Activated CD8-positive, alpha-beta memory T cell treated with anti-CD3 and anti-CD28 coated beads, Interleukin-2, amount 50 U/mL, for 1 hour (primary cell): Measurements from ENCODE around the gene APBA2.

ENCODE experiments used
- DNase-seq: peaks from one replicate; pipeline ENCODE4 v3.0.0-alpha.2; 2020; ENCODE audit errors: extremely low read depth

APBA2 gene

DNA sequence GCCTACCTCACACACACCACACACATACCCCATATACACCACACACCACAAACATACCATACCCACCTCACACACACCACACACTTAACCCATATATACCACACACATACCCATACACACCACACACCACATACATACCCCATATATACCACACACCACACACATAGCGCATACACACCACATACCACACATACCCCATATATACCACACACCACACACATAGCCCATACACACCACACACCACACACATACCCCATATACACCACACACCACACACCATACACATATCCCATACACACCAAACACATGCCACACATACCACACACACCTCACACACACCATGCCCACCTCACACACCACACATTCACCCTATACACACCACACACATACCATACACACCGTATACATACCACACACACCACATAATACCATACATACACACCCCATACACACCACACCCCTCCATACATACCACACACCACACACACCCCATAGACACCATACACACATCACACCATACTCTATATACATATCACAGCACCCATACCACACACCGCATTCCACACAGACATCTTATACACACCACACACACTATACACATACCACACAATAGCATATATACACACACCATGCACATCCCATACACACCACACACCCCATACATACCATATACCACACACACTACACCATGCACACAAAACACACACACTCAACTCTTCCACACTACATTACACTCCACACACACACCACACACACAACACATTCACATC is 29.5 kb downstream of the APBA2 start:
- no peak for DNase-seq

GRCh38 chr15:28915935-28916334 is 30.2 kb downstream of the APBA2 start:
- DNase-seq = no peak

GRCh38 chr15:28917791-28918140 is 32.0 kb downstream of the APBA2 start:
- DNase-seq = no peak

DNA sequence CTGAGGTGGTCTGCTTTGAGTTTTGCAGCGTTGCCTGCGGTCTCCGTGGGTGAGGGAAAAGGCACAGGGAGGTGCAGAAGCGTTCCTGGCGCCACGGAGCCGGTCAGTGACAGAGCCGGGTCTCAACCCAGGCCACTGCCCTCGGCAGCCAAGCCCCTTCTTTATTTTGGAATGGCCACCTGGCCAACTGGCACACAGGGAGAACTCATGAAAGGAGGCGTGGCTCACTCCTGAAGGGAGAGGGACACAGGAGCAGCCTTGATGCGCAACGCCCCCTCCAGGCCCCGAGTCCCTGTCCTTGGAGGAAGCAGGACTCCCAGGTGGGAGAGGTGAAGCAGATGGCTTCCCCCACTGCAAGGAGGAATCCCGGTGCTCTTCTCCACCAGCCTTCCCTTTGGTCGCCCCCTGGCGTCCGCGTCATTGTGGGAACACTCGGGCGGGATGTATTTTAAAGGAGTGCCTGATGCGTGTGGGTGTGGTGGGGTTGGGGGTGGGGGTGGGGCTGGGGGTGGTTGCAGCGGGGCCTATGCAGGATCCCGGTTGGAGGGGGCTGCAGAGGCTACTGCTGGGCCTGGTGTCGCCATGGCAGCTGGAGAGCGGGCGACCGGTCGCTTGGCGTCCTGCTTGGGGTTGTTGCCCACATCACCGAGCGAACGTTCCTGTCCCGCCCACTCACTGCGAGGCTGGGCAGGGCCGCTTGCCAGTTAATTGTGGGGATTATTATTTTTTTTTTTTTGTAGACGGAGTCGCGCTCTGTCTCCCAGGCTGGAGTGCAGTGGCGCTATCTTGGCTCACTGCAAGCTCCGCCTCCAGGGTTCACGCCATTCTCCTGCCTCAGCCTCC is 32.6 kb downstream of the APBA2 start:
- DNase-seq = no peak

- DNase-seq = no peak
These were observed 33.4 kb downstream of the APBA2 start for GRCh38 chr15:28919201-28919635.

- no peak for DNase-seq
These were observed 34.2 kb downstream of the APBA2 start for GRCh38 chr15:28919679-28920655.

DNA sequence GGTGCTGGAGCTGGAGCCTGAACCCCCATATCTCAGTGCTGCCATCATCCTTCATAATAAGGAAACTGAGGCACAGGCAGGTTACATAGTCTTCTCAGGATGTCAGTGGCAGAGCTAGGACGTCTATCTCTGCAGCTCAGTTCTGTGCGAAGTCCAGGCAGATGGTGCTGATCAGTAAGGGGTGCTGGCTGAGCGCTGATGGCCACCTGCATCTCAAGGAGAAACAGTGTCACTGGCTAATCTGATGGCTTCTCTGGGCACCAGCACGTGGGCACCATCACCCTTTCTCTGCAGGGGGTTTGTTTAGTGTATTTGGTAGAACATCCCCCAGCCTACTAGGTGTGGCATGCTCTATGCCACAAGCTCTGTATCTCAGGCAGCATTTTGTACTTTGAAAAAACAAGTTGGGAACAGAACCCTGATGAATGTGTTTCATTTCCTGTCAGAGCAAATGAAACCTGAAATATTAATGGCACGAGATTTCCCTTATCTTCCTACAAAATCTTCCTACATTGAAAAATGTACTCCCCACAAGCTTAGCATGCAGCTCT is 35.1 kb downstream of the APBA2 start:
- no peak for DNase-seq

DNA sequence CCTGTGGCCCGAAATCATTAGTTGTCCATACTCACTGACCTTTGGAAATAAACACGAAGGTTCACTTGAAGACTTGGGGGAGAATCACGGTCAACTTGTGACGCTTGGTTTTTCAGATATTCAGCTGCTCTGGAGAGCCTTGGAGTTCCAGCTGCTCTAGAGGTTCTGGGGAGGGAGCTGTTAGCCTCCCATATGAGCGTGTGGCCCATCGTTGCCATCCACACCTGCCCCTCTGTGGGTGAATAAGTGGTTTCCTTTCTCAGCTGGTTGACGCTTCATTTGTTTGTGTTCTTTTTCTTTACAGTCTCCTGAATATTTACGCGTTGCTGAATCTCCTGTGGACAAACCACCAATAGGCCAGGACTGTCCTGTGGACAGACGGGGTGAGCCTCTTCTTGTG is 35.6 kb downstream of the APBA2 start:
- no peak for DNase-seq

DNA sequence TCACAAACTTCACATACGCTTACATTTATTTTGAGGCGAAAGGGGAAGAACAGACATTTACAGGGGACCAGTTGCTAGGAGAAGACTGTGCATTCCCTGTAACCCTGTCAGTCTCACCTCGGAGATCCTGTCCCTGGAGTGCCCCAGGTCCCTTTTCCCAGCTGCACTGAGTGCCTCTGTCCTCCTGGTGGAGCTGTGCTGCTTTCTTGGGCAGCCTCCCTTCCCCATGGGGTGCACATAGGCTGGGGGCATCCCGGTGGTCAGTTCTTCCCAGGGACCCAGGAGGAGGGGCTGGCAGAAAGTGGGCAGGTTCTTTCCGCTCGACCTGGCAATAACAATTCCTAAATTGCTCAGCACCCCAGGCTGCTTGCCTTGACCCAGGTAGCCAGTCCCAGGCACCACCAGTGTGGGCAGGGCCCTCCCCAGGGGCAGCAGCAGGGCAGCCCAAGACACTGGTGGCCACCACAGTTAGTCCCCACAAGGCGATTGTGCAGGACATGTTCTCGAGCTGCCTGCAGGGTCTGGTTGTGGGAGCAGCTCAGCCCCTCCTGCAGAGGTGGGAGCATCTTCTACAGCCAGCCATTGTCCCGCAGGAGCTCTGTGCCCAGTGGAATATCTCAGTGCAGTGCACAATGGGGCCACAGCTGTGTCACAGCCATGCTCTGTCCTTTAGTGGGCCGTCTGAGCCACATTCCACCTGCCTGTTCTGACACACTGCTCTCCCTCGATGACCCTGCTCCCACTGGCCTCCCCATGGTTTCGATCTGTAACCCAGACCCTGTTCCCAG is 36.3 kb downstream of the APBA2 start:
- DNase-seq = no peak

- no peak for DNase-seq
These were observed 36.9 kb downstream of the APBA2 start for GRCh38 chr15:28922707-28923012.

DNA sequence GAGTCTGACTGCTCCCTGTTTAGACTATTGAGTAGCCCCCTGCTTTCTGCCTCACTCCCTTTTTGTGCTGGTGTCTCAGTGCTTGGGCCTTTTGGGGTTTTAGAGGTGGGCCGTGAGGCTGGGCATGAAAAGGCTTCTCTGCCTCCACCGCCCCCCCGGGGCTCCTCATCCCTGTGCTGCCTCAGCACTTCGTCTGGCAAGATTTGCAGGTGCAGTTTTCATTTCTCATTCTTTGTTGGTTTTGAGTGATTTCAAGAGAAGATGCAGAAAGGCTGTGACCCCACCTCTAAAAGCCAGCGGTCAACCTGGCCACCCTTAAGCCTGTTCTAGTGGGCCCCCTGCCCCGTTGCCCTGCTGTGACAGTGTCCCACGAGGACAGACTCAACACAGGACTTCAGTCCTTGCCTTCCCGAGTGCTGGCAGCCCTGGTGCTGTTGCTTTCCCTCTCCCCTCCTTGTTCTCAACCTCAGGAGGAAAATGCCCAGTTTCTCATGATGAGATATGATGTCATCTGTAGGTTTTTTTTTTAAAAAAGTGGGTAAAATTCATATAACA is 38.0 kb downstream of the APBA2 start:
- DNase-seq = no peak

DNA sequence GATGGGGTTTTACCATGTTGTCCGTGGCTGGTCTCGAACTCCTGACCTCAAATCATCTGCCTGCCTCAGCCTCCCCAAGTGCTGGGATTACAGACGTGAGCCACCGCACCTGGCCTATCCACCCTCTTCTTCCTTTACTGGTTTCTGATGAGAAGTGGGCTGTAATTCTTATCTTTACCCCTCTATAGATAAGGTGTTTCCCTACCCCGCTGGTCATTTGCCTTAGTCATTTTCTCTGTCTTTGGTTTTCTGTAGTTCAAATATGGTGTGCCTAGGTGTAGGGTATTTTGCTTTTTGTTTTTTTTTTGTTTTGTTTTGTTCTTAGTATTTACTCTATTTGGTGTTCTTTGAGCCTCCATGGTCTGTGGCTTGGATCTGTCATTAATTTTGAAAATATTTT is 41.3 kb downstream of the APBA2 start:
- DNase-seq = no peak

GRCh38 chr15:28929200-28929599 is 43.4 kb downstream of the APBA2 start:
- DNase-seq = no peak

GRCh38 chr15:28930011-28930410 is 44.2 kb downstream of the APBA2 start:
- DNase-seq = no peak

DNA sequence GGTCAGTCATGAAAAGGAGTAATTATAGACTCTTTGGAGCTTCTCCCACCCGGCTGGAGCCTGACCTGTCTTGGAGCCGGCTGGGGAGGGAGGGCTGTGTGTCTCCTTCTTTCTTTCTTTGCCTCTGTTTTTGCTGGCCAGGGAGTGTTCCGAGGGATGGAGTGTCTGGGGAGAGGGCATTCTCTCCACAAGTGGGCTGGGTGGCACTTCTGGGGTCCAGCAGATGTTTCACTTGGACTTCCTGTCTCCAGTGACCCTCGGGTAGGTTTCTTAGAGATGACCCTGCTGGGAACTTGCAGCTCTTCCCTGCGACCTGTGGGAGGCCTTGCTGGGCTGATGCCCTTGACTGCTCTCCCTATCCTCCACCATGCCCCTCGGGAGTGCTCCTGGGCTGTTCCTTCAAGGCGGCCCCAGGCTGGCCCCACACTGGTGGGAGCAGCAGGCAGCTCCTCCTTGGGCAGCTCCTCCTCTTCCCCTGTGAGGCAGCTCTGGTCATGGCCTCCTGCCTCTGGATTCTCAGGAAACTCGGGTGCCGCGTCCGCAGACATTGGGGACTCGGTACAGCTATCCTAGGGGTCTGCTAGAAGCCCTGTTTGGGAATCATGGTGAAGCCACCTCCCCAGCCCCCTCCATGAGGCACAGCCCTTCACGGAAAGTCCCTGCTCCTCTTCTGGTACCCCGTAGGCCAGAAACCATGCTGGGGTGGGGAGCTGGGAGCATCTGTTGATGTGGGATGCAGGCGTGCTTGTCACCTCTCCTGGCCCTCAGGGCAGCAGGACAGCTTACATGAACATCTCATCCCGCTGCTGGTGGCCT is 44.9 kb downstream of the APBA2 start:
- DNase-seq = no peak

DNA sequence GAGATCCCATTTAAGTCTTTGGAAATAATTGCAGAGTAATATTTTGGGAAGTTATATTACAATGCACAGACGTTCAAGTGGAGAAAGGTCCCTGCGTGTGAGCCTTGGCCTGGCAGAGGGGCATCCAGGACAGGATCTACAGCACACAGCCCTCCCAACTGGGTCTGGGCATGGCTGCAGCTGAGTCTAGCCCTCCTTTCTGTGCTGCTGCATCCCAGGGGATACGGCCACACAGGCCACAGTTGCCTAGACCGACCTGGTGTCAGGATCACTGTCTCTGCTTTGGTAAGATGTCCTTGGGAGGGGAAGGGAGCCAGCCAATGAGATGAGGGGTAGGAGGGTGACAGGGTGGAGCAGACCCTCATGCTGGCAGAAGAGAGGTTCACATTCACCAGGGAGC is 46.1 kb downstream of the APBA2 start:
- no peak for DNase-seq

GRCh38 chr15:28932361-28932760 is 46.6 kb downstream of the APBA2 start:
- no peak for DNase-seq

DNA sequence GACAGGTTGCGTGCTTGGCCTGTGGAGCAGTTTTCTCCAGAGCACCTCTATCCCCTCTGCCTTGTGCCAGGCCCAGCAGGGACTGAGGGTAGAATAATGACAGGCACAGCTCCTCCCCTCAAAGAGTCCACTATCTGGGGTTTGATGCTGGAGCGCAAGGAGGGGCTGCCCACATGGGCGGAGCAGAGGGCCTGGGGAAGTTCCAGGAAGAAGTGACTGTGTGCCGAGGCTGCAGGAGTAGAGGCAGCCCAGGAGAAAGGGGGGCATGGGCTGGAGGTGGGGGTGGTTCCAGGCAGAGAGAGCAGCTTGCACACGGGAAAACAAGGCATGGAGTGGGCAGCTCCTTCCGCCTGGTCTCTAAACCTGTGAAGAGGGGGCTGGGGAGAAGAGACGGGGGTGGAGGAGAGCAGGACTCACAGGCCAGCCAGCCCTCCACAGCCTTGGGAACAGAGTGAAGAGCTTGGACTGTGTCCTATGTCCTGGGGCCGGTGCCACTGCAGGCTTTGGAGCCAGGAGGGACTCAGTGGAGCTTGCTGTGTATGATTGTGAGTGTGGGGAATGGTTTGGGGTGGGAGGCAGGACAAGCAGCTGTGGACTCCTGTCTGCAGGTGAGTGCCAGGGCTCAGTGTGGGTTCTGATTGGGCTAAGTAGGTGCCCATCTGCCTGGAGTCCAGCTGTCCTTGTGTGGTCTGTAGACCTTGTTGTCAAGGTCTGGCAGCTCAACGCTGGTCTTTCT is 48.1 kb downstream of the APBA2 start:
- DNase-seq = no peak

- DNase-seq = no peak
These were observed 48.9 kb downstream of the APBA2 start for GRCh38 chr15:28934645-28935044.
